COR-L47 (cell line): Measurements from ENCODE around the gene RNASEH1.

Experiments used
- DNase-seq: peaks from one replicate; lab custom pipeline; 2025; lab: John Stamatoyannopoulos, UW

Gene RNASEH1

GRCh38 chr2:3558205-3559014, at the start of gene RNASEH1:
RNASEH1 (minus strand) TSS chr2:3558333; CDS start chr2:3558260, 73 bp downstream.
- peak; percentile 96 for DNase-seq

- DNase-seq = no peak
Measured at GRCh38 chr2:3606370-3607201, 48.5 kb upstream of the RNASEH1 start.

GRCh38 chr2:3606028-3606369, 47.9 kb upstream of the RNASEH1 start:
- no peak for DNase-seq

GRCh38 chr2:3604991-3605961, 47.1 kb upstream of the RNASEH1 start:
- peak; percentile 82 for DNase-seq

GRCh38 chr2:3604207-3604877, 46.2 kb upstream of the RNASEH1 start:
- DNase-seq = no peak

- no peak for DNase-seq
Measured at GRCh38 chr2:3603536-3604206, 45.5 kb upstream of the RNASEH1 start.

- no peak for DNase-seq
Measured at GRCh38 chr2:3602553-3603339, 44.6 kb upstream of the RNASEH1 start.

GRCh38 chr2:3601561-3602271, 43.6 kb upstream of the RNASEH1 start:
- no peak for DNase-seq

- no peak for DNase-seq
Measured at GRCh38 chr2:3600256-3600855, 42.2 kb upstream of the RNASEH1 start.

GRCh38 chr2:3598912-3599854, 41.0 kb upstream of the RNASEH1 start:
- no peak for DNase-seq

GRCh38 chr2:3598197-3598910, 40.2 kb upstream of the RNASEH1 start:
- DNase-seq = no peak

- DNase-seq = no peak
Measured at GRCh38 chr2:3597567-3597966, 39.4 kb upstream of the RNASEH1 start.

GRCh38 chr2:3596901-3597417, 38.8 kb upstream of the RNASEH1 start:
- no peak for DNase-seq

- no peak for DNase-seq
Measured at GRCh38 chr2:3595985-3596384, 37.9 kb upstream of the RNASEH1 start.

- DNase-seq = no peak
Measured at GRCh38 chr2:3595404-3595803, 37.3 kb upstream of the RNASEH1 start.

GRCh38 chr2:3594493-3595281, 36.6 kb upstream of the RNASEH1 start, which contains the start of gene COLEC11:
COLEC11 (plus strand) TSS chr2:3595112; CDS start chr2:3604341, 9,229 bp downstream.
- DNase-seq = no peak
